Heart left ventricle (tissue), 13 donors: Measurements from ENCODE around the gene HMX2.

Source experiments
- CTCF ChIP-seq, 12 donors: fragments of 200-600 bp; sonication (generic) in 4 of 12; IDR thresholded peaks; one replicate each; pipeline versions ENCODE4 v1.5.0 to v1.8.0; 2018 to 2022; ENCODE audit warnings: antibody characterized with exemption in 12 of 12, mild to moderate bottlenecking in 5 of 12
- POLR2A ChIP-seq, 2 donors: fragments of 450-650 bp; IDR thresholded peaks; one replicate each; pipeline ENCODE4 v1.6.1; 2017; ENCODE audit warnings: antibody characterized with exemption in 2 of 2, mild to moderate bottlenecking in 2 of 2, moderate library complexity in 2 of 2
- donor health status: ischemic (EF 13 %, LVEDD 7.1; RV severe dilation, severe dysfunction).
- donor health status: DM: no; HTN: yes; CAD: no.
- donor health status: DM: no; HTN: no; CAD: no.
- donor health status: ischemic (EF 25% LVEDD 6.9; RV normal size, moderate dysfunction).
- donor health status: ischemic (EF 25% LVEDD 5.7; RV mildly dilated, moderate dysfunction).
- donor health status: ischemic (EF 35%, LVEDD 5.7; RV mildly dilated, moderate dysfunction).
- donor health status: nonischemic (EF 11% LVEDD 7.7; RV severe dilation, severe dysfunction).
- donor health status: DM: yes; HTN: yes; CAD: no.
- donor health status: PGD.
- donor health status: ischemic (EF 29% LVEDD 5.4; RV normal size, mild dysfunction).
- donor health status: nonischemic (EF 23%, LVEDD 6.1; RV moderate dilation, normal function).

DNA sequence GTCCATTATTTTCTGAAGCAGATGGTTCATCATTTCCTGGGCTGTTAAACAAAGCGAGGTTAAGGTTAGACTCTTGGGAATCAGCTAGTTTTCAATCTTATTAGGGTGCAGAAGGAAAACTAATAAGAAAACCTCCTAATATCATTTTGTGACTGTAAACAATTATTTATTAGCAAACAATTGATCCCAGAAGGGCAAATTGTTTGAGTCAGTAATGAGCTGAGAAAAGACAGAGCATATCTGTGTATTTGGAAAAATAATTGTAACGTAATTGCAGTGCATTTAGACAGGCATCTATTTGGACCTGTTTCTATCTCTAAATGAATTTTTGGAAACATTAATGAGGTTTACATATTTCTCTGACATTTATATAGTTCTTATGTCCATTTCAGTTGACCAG lies 16.4 kb downstream of the HMX2 start:
- TF ChIP-seq CTCF (IDR thresholded peaks at IDR 0.05) (no peak), POLR2A (IDR thresholded peaks at IDR 0.05) (no peak)
